Breast epithelium (tissue), 4 donors: ENCODE measurements around the gene PMM2. TPM values are rescaled to one million over a fixed set of nuclear protein-coding genes. Genes with fewer than 3 reads are reported as not detected.

Experiments
- DNase-seq, 2 donors: peaks; one replicate each; pipeline ENCODE4 v3.0.0-alpha.2; 2019; ENCODE audit warnings: low spot score in 2 of 2
- H3K27ac ChIP-seq, 2 donors: fragments of 200-600 bp; sonication (generic) in 1 of 2; one replicate each; pipeline ENCODE4 v1.5.1; 2016 to 2019; ENCODE audit warnings: mild to moderate bottlenecking in 1 of 2
- H3K27me3 ChIP-seq, 2 donors: fragments of 200-600 bp; sonication (generic) in 1 of 2; one replicate each; pipeline versions ENCODE4 v1.5.1 to v1.6.0; 2017 to 2019; ENCODE audit warnings: control low read depth in 1 of 2, mild to moderate bottlenecking in 1 of 2
- H3K36me3 ChIP-seq: fragments of 200-600 bp; one replicate; pipeline ENCODE4 v1.5.1; 2019
- H3K4me1 ChIP-seq, 2 donors: fragments of 200-600 bp; sonication (generic); one replicate each; pipeline ENCODE4 v1.5.1; 2016 to 2019; ENCODE audit warnings: control low read depth in 1 of 2
- H3K4me3 ChIP-seq, 3 donors: fragments of 200-600 bp; sonication (generic); 1 replicate in 2 of 3; 2 replicates in 1 of 3; pipeline ENCODE4 v1.5.1; 2016 to 2019; ENCODE audit warnings: mild to moderate bottlenecking in 3 of 3, moderate library complexity in 2 of 3
- H3K9me3 ChIP-seq, 2 donors: fragments of 200-600 bp; sonication (generic) in 1 of 2; one replicate each; pipeline ENCODE4 v1.5.1; 2016 to 2019; ENCODE audit warnings: control low read depth in 1 of 2
- POLR2A ChIP-seq: fragments of 450-650 bp; IDR thresholded peaks from one replicate; pipeline ENCODE4 v1.6.1; 2016; ENCODE audit warnings: antibody characterized with exemption, mild to moderate bottlenecking, moderate library complexity
- POLR2AphosphoS5 ChIP-seq, 3 donors: sonication (generic); formaldehyde crosslinking; IDR thresholded peaks; one replicate each; pipeline ENCODE4 v1.6.1; 2017; ENCODE audit warnings: antibody characterized with exemption in 3 of 3
- intact Hi-C: fragments of 100-400 bp; cut with DNase I; formaldehyde crosslinking; loops from one replicate; pipeline ENCODE4 v1.15.1; 2023; ENCODE audit warnings: low total_unique reads
- total RNA-seq, 3 donors: library from RNA; depleted of rRNA; stranded (reverse); fragments of >200 nt; gene quantifications; one replicate each; pipeline ENCODE4 v1.1.0, GENCODE V29; 2016
- TF ChIP-seq, protein P1 (sequence below), 3 donors: fragments of 450-650 bp; IDR thresholded peaks; one replicate each; pipeline ENCODE4 v1.5.1; 2016 to 2017; ENCODE audit warnings: antibody characterized with exemption in 3 of 3, mild to moderate bottlenecking in 3 of 3, moderate library complexity in 3 of 3

The PMM2 gene
- total RNA-seq, 3 donors from 2014 or later: 21.4 to 36.4 (median 33.8) TPM

DNA sequence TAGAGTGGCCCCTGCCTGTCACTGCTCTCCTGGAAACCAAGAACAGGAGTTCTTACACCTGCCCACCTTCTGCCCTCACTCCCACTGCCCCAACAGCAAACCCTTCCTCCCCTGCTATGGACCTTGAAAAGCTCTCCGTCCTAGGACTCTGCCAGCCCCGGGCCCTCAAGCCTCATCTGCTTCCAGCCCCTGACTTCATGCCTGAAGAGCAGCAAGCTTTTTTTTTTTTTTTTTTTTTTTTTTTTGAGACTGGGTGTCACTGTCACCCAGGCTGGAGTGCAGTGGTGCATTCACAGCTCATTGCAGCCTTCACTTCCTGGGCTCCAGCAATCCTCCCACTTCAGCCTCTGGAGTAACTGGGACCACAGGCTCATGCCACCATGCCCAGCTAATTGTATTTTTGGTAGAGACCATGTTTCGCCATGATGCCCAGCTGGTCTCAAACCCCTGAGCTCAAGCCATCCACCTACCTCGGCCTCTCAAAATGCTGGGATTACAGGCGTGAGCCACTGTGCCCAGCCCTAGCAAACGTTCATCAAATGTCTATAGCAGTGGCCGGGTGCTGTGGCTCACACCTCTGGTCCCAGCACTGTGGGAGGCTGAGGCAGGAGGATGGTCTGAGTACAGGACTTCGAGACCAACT is 54.2 kb downstream of the PMM2 start:
- H3K27me3 ChIP-seq: no peaks in the 10 kb centered on the region
- no peaks in the 10 kb centered on the region for H3K36me3 ChIP-seq
- no peaks in the 10 kb centered on the region for H3K9me3 ChIP-seq
- intact Hi-C loops: no loop called here
- H3K4me3 ChIP-seq: no peak overlapping the region
- TF ChIP-seq, protein P1, sequence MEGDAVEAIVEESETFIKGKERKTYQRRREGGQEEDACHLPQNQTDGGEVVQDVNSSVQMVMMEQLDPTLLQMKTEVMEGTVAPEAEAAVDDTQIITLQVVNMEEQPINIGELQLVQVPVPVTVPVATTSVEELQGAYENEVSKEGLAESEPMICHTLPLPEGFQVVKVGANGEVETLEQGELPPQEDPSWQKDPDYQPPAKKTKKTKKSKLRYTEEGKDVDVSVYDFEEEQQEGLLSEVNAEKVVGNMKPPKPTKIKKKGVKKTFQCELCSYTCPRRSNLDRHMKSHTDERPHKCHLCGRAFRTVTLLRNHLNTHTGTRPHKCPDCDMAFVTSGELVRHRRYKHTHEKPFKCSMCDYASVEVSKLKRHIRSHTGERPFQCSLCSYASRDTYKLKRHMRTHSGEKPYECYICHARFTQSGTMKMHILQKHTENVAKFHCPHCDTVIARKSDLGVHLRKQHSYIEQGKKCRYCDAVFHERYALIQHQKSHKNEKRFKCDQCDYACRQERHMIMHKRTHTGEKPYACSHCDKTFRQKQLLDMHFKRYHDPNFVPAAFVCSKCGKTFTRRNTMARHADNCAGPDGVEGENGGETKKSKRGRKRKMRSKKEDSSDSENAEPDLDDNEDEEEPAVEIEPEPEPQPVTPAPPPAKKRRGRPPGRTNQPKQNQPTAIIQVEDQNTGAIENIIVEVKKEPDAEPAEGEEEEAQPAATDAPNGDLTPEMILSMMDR (IDR thresholded peaks at IDR 0.05): no peak
- TF ChIP-seq POLR2AphosphoS5 (IDR thresholded peaks at IDR 0.05) (no peak), POLR2A (no peak)
- no peak for DNase-seq
- no peaks in the 10 kb centered on the region for H3K4me1 ChIP-seq
- H3K27ac ChIP-seq: peak overlapping the region in 1 of 2 donors; percentile 74

DNA sequence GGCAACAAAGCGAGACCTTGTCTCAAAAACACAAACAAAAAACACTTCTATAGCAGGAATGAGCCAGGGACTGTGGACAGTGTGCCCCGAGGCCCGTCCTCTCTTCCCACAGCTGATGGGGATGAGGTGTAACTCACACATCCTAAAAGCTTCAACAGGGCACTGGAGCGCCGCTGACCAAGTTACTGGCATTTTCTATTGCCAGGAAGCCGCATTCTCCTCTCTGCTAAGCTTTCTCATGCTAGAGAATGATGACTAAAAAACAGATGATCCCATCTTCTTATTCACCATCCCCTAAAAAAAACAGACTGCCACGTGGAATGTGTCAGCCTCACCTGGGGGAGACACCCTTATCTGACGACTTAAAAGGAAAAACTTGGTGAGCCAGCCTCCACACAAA is 54.9 kb downstream of the PMM2 start:
- no peaks in the 10 kb centered on the region for H3K36me3 ChIP-seq
- H3K9me3 ChIP-seq: no peaks in the 10 kb centered on the region
- no peaks in the 10 kb centered on the region for H3K27me3 ChIP-seq
- peak overlapping the region in 1 of 2 donors; percentile 54 for H3K27ac ChIP-seq
- H3K4me1 ChIP-seq: no peaks in the 10 kb centered on the region
- no peak overlapping the region for H3K4me3 ChIP-seq
- intact Hi-C loops: no loop called here
- TF ChIP-seq, protein P1 (IDR thresholded peaks at IDR 0.05): no peak
- TF ChIP-seq POLR2A (no peak), POLR2AphosphoS5 (IDR thresholded peaks at IDR 0.05) (no peak)
- no peak for DNase-seq

DNA sequence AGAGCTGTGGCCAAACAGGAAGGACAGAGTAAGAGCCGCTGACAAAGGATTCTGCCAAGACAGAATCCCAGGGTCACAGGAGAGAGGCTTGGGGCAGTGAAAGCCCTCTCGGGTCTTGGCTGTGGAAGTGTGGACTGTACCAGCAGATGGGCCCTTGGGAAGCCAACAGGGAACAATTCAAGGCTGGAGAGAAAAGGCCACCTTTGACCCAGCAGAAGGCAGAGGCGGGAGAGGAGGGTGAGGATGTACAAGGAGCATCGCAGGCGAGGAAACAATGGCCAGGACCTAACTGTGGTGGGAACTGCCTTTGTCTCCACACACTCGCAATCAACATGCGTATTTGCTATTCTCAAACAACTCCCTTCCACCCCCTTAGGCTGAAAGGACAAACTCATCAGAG is 55.5 kb downstream of the PMM2 start:
- no peaks in the 10 kb centered on the region for H3K9me3 ChIP-seq
- no peaks in the 10 kb centered on the region for H3K36me3 ChIP-seq
- TF ChIP-seq POLR2AphosphoS5 (IDR thresholded peaks at IDR 0.05) (no peak), POLR2A (no peak)
- TF ChIP-seq, protein P1 (IDR thresholded peaks at IDR 0.05): no peak
- H3K27me3 ChIP-seq: no peaks in the 10 kb centered on the region
- no peaks in the 10 kb centered on the region for H3K4me1 ChIP-seq
- DNase-seq: no peak
- H3K27ac ChIP-seq: peak overlapping the region; percentile 10 to 54
- no peak overlapping the region for H3K4me3 ChIP-seq
- intact Hi-C loops: no loop called here

DNA sequence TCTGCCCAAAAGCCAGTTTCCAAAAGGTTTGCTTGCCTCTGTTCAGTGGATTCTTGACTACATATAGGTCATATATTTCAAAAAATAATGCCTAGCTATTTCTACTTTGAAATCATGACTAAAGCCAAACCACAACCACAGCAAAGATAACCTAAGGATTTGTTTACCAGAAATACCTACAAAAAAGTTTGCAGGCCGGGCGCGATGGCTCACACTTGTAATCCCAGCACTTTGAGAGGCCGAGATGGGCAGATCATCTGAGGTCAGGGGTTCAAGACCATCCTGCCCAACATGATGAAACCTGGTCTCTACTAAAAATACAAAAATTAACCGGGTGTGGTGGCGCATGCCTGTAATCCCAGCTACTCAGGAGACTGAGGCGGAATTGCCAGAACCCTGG is 56.0 kb downstream of the PMM2 start:
- Histone ChIP-seq H3K27ac (peak overlapping the region in 1 of 2 donors; percentile 54), H3K27me3 (no peaks in the 10 kb centered on the region)

DNA sequence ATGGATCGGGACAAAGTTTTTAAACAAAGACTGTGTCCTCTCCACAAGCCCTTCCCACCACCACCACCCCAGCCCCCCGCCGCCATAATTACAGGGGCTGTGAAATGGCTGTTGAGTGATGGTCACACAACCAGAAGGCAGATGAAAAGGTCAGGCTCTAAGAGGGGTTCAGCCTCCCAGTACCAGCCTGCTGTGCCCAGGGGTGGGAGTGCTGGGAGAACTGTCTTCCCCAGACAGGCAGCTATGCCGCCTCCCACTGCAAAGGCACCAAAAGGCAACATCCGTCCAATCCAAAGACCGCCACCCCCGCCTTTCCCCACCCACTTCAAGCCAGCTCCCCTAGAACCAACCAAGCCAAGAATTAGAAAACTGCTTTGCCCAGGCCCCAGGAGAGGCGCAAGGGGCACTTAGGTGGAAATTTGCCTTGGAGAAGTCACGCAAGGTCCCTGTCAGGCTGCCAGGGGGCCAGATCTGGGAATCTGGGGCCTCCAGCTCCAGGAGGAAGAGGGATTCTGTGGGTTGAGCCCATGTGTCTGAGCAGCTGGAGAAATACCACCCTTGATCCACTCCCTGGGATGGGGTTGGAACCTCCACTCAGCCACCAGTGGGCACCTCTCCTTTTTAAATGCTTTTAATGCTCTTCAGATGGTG is 56.8 kb downstream of the PMM2 start:
- H3K27ac ChIP-seq: peak overlapping the region in 1 of 2 donors; percentile 56
- H3K36me3 ChIP-seq: no peaks in the 10 kb centered on the region
- H3K4me1 ChIP-seq: no peaks in the 10 kb centered on the region

More for the DNA sequence above, 56.0 kb downstream of the PMM2 start:
- intact Hi-C loops: no loop called here
- no peak for TF ChIP-seq POLR2AphosphoS5 (IDR thresholded peaks at IDR 0.05)
- TF ChIP-seq, protein P1 (IDR thresholded peaks at IDR 0.05): no peak
- no peak for TF ChIP-seq POLR2A
- DNase-seq: no peak
- no peaks in the 10 kb centered on the region for H3K4me1 ChIP-seq
- no peaks in the 10 kb centered on the region for H3K9me3 ChIP-seq
- no peak overlapping the region for H3K4me3 ChIP-seq
- H3K36me3 ChIP-seq: no peaks in the 10 kb centered on the region

More for the DNA sequence above, 56.8 kb downstream of the PMM2 start:
- no peak for DNase-seq
- no peak for TF ChIP-seq POLR2A
- no peak for TF ChIP-seq POLR2AphosphoS5 (IDR thresholded peaks at IDR 0.05)
- TF ChIP-seq, protein P1 (IDR thresholded peaks at IDR 0.05): no peak
- Histone ChIP-seq H3K4me3 (no peak overlapping the region), H3K9me3 (no peaks in the 10 kb centered on the region), H3K27me3 (no peaks in the 10 kb centered on the region)
- intact Hi-C loops: no loop called here
